Measurements from ENCODE around the gene OXER1. TPM values are rescaled to one million over a fixed set of nuclear protein-coding genes. Genes with fewer than 3 reads are reported as not detected.

Gene OXER1
- total and polyA plus RNA-seq, 8 donors, result 2.0 to 12.5 (median 4.1) TPM

GRCh38 chr2:42804338-42804737 lies 40.4 kb upstream of the OXER1 start:
- Histone ChIP-seq H3K27ac (no peak overlapping the region), H3K4me1 (peaks cover 7 to 17% (median 14%) of the 10 kb centered on the region in 3 donors), H3K4me3 (no peak overlapping the region), H3K36me3 (no peaks in the 10 kb centered on the region), H3K9me3 (no peaks in the 10 kb centered on the region), H3K27me3 (no peaks in the 10 kb centered on the region)
- TF ChIP-seq CTCF (IDR thresholded peaks at IDR 0.05), result no peak
- DNase-seq (no peak), FAIRE-seq (no peak), ATAC-seq (no peak)
- intact Hi-C loops (cut with DNase I), result no loop called here
- WGBS, 2 donors, result 65 to 77% methylated on average over 3 of the region's 3 CpGs

- Histone ChIP-seq H3K27me3 (no peaks in the 10 kb centered on the region), H3K4me1 (peaks cover 0 to 3% (median 0%) of the 10 kb centered on the region in 3 donors), H3K9me3 (no peaks in the 10 kb centered on the region), H3K36me3 (no peaks in the 10 kb centered on the region), H3K4me3 (no peak overlapping the region), H3K27ac (no peak overlapping the region)
- 91 to 98% methylated on average over 6 of the region's 6 CpGs for WGBS, 2 donors
- no peak for TF ChIP-seq CTCF (IDR thresholded peaks at IDR 0.05)
- DNase-seq (no peak), ATAC-seq (no peak), FAIRE-seq (no peak)
- intact Hi-C loops (cut with DNase I), result no loop called here
These were observed 38.2 kb upstream of the OXER1 start for GRCh38 chr2:42802150-42802549.

GRCh38 chr2:42801381-42801780 lies 37.4 kb upstream of the OXER1 start:
- H3K27me3 ChIP-seq, result no peaks in the 10 kb centered on the region
- TF ChIP-seq CTCF (IDR thresholded peaks at IDR 0.05), result no peak
- FAIRE-seq (no peak), ATAC-seq (no peak), DNase-seq (no peak)
- 38 to 41% methylated on average over 4 of the region's 4 CpGs for WGBS, 2 donors
- no peaks in the 10 kb centered on the region for H3K9me3 ChIP-seq
- H3K4me3 ChIP-seq, result no peak overlapping the region
- H3K27ac ChIP-seq, result no peak overlapping the region
- peaks cover 0 to 3% (median 0%) of the 10 kb centered on the region in 3 donors for H3K4me1 ChIP-seq
- intact Hi-C loops (cut with DNase I), result no loop called here
- H3K36me3 ChIP-seq, result no peaks in the 10 kb centered on the region

GRCh38 chr2:42800981-42801380 lies 37.0 kb upstream of the OXER1 start:
- H3K4me3 ChIP-seq, result no peak overlapping the region
- no peak for FAIRE-seq
- no peak for TF ChIP-seq CTCF (IDR thresholded peaks at IDR 0.05)
- peak in 2 of 4 donors; percentile 13 to 18 for ATAC-seq
- DNase-seq, result no peak
- no peaks in the 10 kb centered on the region for H3K9me3 ChIP-seq
- intact Hi-C loops (cut with DNase I), result no loop called here
- WGBS, 2 donors, result 64 to 71% methylated on average over 2 of the region's 2 CpGs
- H3K27ac ChIP-seq, result no peak overlapping the region
- H3K36me3 ChIP-seq, result no peaks in the 10 kb centered on the region
- peaks cover 3 to 4% (median 4%) of the 10 kb centered on the region in 3 donors for H3K4me1 ChIP-seq
- no peaks in the 10 kb centered on the region for H3K27me3 ChIP-seq

GRCh38 chr2:42800461-42800962 lies 36.6 kb upstream of the OXER1 start:
- DNase-seq, result no peak
- no peaks in the 10 kb centered on the region for H3K27me3 ChIP-seq
- H3K4me1 ChIP-seq, result peaks cover 5 to 8% (median 6%) of the 10 kb centered on the region in 3 donors
- H3K9me3 ChIP-seq, result no peaks in the 10 kb centered on the region
- H3K27ac ChIP-seq, result no peak overlapping the region
- no peak for ATAC-seq
- no peak for TF ChIP-seq CTCF (IDR thresholded peaks at IDR 0.05)
- intact Hi-C loops (cut with DNase I), result no loop called here
- no peak overlapping the region for H3K4me3 ChIP-seq
- no peak for FAIRE-seq
- 95 to 97% methylated on average over 4 of the region's 4 CpGs for WGBS, 2 donors
- no peaks in the 10 kb centered on the region for H3K36me3 ChIP-seq
